Measurements from ENCODE around the gene CFTR.

DNA sequence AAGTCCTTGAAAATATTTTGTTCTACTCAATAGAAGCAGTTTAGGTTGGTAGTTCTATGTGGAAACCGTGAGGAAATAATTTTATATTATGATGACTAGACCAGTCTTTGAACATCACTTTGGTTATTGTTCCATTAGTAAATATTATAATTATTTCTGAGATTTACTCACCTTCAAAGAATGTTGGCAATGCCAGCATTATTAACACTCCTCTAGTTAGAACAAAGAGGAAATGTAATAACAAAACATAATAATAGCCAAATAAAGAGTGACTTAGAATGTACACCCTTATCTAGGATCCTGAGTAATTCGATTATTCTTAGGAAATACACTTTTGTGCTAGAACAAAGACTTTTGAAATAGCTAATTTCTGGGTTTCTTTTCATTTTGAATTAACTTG, 121.1 kb downstream of the CFTR start:
- TF ChIP-seq, protein P1, sequence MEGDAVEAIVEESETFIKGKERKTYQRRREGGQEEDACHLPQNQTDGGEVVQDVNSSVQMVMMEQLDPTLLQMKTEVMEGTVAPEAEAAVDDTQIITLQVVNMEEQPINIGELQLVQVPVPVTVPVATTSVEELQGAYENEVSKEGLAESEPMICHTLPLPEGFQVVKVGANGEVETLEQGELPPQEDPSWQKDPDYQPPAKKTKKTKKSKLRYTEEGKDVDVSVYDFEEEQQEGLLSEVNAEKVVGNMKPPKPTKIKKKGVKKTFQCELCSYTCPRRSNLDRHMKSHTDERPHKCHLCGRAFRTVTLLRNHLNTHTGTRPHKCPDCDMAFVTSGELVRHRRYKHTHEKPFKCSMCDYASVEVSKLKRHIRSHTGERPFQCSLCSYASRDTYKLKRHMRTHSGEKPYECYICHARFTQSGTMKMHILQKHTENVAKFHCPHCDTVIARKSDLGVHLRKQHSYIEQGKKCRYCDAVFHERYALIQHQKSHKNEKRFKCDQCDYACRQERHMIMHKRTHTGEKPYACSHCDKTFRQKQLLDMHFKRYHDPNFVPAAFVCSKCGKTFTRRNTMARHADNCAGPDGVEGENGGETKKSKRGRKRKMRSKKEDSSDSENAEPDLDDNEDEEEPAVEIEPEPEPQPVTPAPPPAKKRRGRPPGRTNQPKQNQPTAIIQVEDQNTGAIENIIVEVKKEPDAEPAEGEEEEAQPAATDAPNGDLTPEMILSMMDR (IDR thresholded peaks at IDR 0.05; ENCODE audit: low read length) = no peak
- no peak for TF ChIP-seq EZH2 (IDR thresholded peaks at IDR 0.05; ENCODE audit: borderline replicate concordance, low read length)

Data from OCI-LY1 (cell line).